Fibroblast of lung (primary cell): ENCODE measurements around the gene HPN. TPM values are rescaled to one million over a fixed set of nuclear protein-coding genes. Genes with fewer than 3 reads are reported as not detected.

Experiments
- DNase-seq, 2 donors: peaks; one replicate each; pipeline versions ENCODE4 v3.0.0 to v3.0.0-alpha.2; 2010; ENCODE audit warnings: low read depth in 2 of 2
- H2AFZ ChIP-seq: 2 replicates; pipeline ENCODE4 v1.5.1; 2012; ENCODE audit warnings: low read length, control low read depth, inconsistent platforms
- H3K27ac ChIP-seq: 2 replicates; pipeline ENCODE4 v1.5.1; 2011; ENCODE audit warnings: low read length, control low read depth; ENCODE audit not compliant: insufficient read depth
- H3K27me3 ChIP-seq: 2 replicates; pipeline ENCODE4 v1.5.1; 2011; ENCODE audit warnings: mild to moderate bottlenecking, low read length; ENCODE audit not compliant: control insufficient read depth, insufficient read depth
- H3K36me3 ChIP-seq: 2 replicates; pipeline ENCODE4 v1.5.1; 2011; ENCODE audit warnings: low read length; ENCODE audit not compliant: control insufficient read depth, insufficient read depth
- H3K4me1 ChIP-seq: 2 replicates; pipeline ENCODE4 v1.5.1; 2011; ENCODE audit warnings: low read length; ENCODE audit not compliant: control insufficient read depth, insufficient read depth; ENCODE audit errors: extremely low read depth
- H3K4me2 ChIP-seq: 2 replicates; pipeline ENCODE4 v1.5.1; 2011; ENCODE audit warnings: low read length, control low read depth; ENCODE audit not compliant: insufficient read depth; ENCODE audit errors: extremely low read depth
- H3K4me3 ChIP-seq, 4 experiments: fragments of 200-600 bp in 1 of 4; sonication (generic) in 1 of 4; replicated peaks in 1 of 4; 2 replicates each; pipeline ENCODE4 v1.5.1; 2011 to 2016; ENCODE audit warnings: low read length in 4 of 4, low read depth in 3 of 4, mild to moderate bottlenecking in 3 of 4, control low read depth in 2 of 4, inconsistent platforms in 1 of 4, mixed read lengths in 1 of 4; ENCODE audit not compliant: insufficient read depth in 1 of 4; ENCODE audit errors: control extremely low read depth in 1 of 4
- H3K79me2 ChIP-seq: 2 replicates; pipeline ENCODE4 v1.5.1; 2012; ENCODE audit warnings: mild to moderate bottlenecking, low read length, inconsistent platforms; ENCODE audit not compliant: control insufficient read depth, insufficient read depth
- H3K9ac ChIP-seq: 2 replicates; pipeline ENCODE4 v1.5.1; 2011; ENCODE audit warnings: mild to moderate bottlenecking, low read length, control low read depth; ENCODE audit not compliant: insufficient read depth
- H3K9me3 ChIP-seq: 2 replicates; pipeline ENCODE4 v1.5.1; 2012; ENCODE audit warnings: low read depth, low read length; ENCODE audit not compliant: control insufficient read depth, insufficient read depth
- H4K20me1 ChIP-seq: 2 replicates; pipeline ENCODE4 v1.5.1; 2011; ENCODE audit warnings: low read length; ENCODE audit not compliant: control insufficient read depth, insufficient read depth; ENCODE audit errors: extremely low read depth
- CTCF ChIP-seq, 2 donors: IDR thresholded peaks in 1 of 2; conservative IDR thresholded peaks in 1 of 2; 1 replicate in 1 of 2; 2 replicates in 1 of 2; pipeline ENCODE4 v1.5.1; 2011 to 2012; ENCODE audit warnings: low read length in 2 of 2, control low read depth in 1 of 2, inconsistent platforms in 1 of 2, low read depth in 1 of 2, mild to moderate bottlenecking in 1 of 2
- EZH2 ChIP-seq: IDR thresholded peaks from 2 replicates; pipeline ENCODE4 v1.5.1; 2012; ENCODE audit warnings: low read length, control low read depth, mild to moderate bottlenecking; ENCODE audit errors: missing control alignments
- polyA plus RNA-seq, 2 donors: library from polyadenylated mRNA; depleted of rRNA in 1 of 2; stranded (reverse) in 1 of 2; unstranded in 1 of 2; fragments of >200 nt; gene quantifications; 2 replicates each; pipeline ENCODE4 v1.2.1, GENCODE V29; 2011 to 2012; ENCODE audit warnings: missing spikeins in 1 of 2
- total RNA-seq: library from RNA; depleted of rRNA; stranded (reverse); fragments of >200 nt; gene quantifications from 2 replicates; pipeline ENCODE4 v1.2.1, GENCODE V29; 2014

The HPN gene
- total and polyA plus RNA-seq, 2 donors (not counting 1 experiment from before 2014, with no cell fraction given) = 0.33 TPM; not detected in 1

GRCh38 chr19:35061583-35062373 is 20.3 kb downstream of the HPN start:
- H3K9me3 ChIP-seq = no peaks in the 10 kb centered on the region
- no peak overlapping the region for H3K4me3 ChIP-seq
- no peak overlapping the region for H3K9ac ChIP-seq
- DNase-seq = peak; percentile 15 to 23
- no peak overlapping the region for H3K27ac ChIP-seq
- peaks cover 2% of the 10 kb centered on the region for H3K27me3 ChIP-seq
- no peaks in the 10 kb centered on the region for H3K36me3 ChIP-seq
- no peak overlapping the region for H3K4me2 ChIP-seq
- no peak for TF ChIP-seq CTCF (conservative IDR thresholded peaks at IDR 0.05 in 1 of 2, IDR thresholded peaks at IDR 0.05 in 1 of 2; ENCODE audit: low read depth in 1 of 2, low read length in 2 of 2)
- TF ChIP-seq EZH2 = no peak
- no peaks in the 10 kb centered on the region for H4K20me1 ChIP-seq
- no peak overlapping the region for H2AFZ ChIP-seq
- H3K79me2 ChIP-seq = no peaks in the 10 kb centered on the region
- no peaks in the 10 kb centered on the region for H3K4me1 ChIP-seq

- Histone ChIP-seq H3K4me2 (no peak overlapping the region), H3K79me2 (no peaks in the 10 kb centered on the region), H2AFZ (no peak overlapping the region), H3K27ac (no peak overlapping the region), H4K20me1 (no peaks in the 10 kb centered on the region), H3K9ac (no peak overlapping the region), H3K4me1 (no peaks in the 10 kb centered on the region), H3K9me3 (no peaks in the 10 kb centered on the region), H3K4me3 (no peak overlapping the region), H3K36me3 (no peaks in the 10 kb centered on the region), H3K27me3 (no peaks in the 10 kb centered on the region)
- no peak for DNase-seq
- TF ChIP-seq EZH2 = no peak
- no peak for TF ChIP-seq CTCF (conservative IDR thresholded peaks at IDR 0.05 in 1 of 2, IDR thresholded peaks at IDR 0.05 in 1 of 2; ENCODE audit: low read depth in 1 of 2, low read length in 2 of 2)
These were observed 21.4 kb downstream of the HPN start for GRCh38 chr19:35062942-35063341.

GRCh38 chr19:35063940-35064818 is 22.7 kb downstream of the HPN start:
- H3K9me3 ChIP-seq = no peaks in the 10 kb centered on the region
- no peak overlapping the region for H2AFZ ChIP-seq
- H3K36me3 ChIP-seq = no peaks in the 10 kb centered on the region
- H3K9ac ChIP-seq = no peak overlapping the region
- no peaks in the 10 kb centered on the region for H3K79me2 ChIP-seq
- H3K27me3 ChIP-seq = no peaks in the 10 kb centered on the region
- peak; percentile 60 to 75 for DNase-seq
- H3K27ac ChIP-seq = no peak overlapping the region
- no peaks in the 10 kb centered on the region for H3K4me1 ChIP-seq
- H3K4me3 ChIP-seq = no peak overlapping the region
- no peak for TF ChIP-seq EZH2
- TF ChIP-seq CTCF (conservative IDR thresholded peaks at IDR 0.05 in 1 of 2, IDR thresholded peaks at IDR 0.05 in 1 of 2; ENCODE audit: low read depth in 1 of 2, low read length in 2 of 2) = no peak
- no peak overlapping the region for H3K4me2 ChIP-seq
- H4K20me1 ChIP-seq = no peaks in the 10 kb centered on the region
